ENCODE measurements around the gene MYO1E.
A peak's percentile ranks its signal among the peaks of the same experiment; 100 is the strongest.

The MYO1E gene

GRCh38 chr15:59364248-59364647 lies 8.4 kb downstream of the MYO1E start:
- no peak for DNase-seq
- no peaks in the 10 kb centered on the region for H3K27me3 ChIP-seq (ENCODE audit: insufficient read depth, low read depth, severe bottlenecking)
- H3K9me3 ChIP-seq (ENCODE audit: severe bottlenecking): no peaks in the 10 kb centered on the region
- no peak for TF ChIP-seq CTCF (IDR thresholded peaks at IDR 0.05; ENCODE audit: low read depth, low read length)
- H3K4me3 ChIP-seq (ENCODE audit: low read depth, low read length): no peak overlapping the region
- H3K36me3 ChIP-seq: no peaks in the 10 kb centered on the region
- H3K27ac ChIP-seq: no peak overlapping the region

- no peak for DNase-seq
- H3K36me3 ChIP-seq: no peaks in the 10 kb centered on the region
- no peaks in the 10 kb centered on the region for H3K27me3 ChIP-seq (ENCODE audit: insufficient read depth, low read depth, severe bottlenecking)
- TF ChIP-seq CTCF (IDR thresholded peaks at IDR 0.05; ENCODE audit: low read depth, low read length): no peak
- H3K9me3 ChIP-seq (ENCODE audit: severe bottlenecking): no peaks in the 10 kb centered on the region
- no peak overlapping the region for H3K27ac ChIP-seq
- no peak overlapping the region for H3K4me3 ChIP-seq (ENCODE audit: low read depth, low read length)
These were observed 10.3 kb downstream of the MYO1E start for GRCh38 chr15:59362331-59362730.

GRCh38 chr15:59360896-59361295 lies 11.8 kb downstream of the MYO1E start:
- TF ChIP-seq CTCF (IDR thresholded peaks at IDR 0.05; ENCODE audit: low read depth, low read length): no peak
- no peak for DNase-seq
- no peak overlapping the region for H3K4me3 ChIP-seq (ENCODE audit: low read depth, low read length)

GRCh38 chr15:59360305-59360704 lies 12.4 kb downstream of the MYO1E start:
- no peaks in the 10 kb centered on the region for H3K27me3 ChIP-seq (ENCODE audit: insufficient read depth, low read depth, severe bottlenecking)
- no peak for DNase-seq
- no peaks in the 10 kb centered on the region for H3K36me3 ChIP-seq
- no peak overlapping the region for H3K27ac ChIP-seq
- peak; percentile 28; the same call in 1 of the 2 replicates for TF ChIP-seq CTCF (IDR thresholded peaks at IDR 0.05; ENCODE audit: low read depth, low read length)
- no peaks in the 10 kb centered on the region for H3K9me3 ChIP-seq (ENCODE audit: severe bottlenecking)
- no peak overlapping the region for H3K4me3 ChIP-seq (ENCODE audit: low read depth, low read length)

More at GRCh38 chr15:59360896-59361295, 11.8 kb downstream of the MYO1E start:
- no peaks in the 10 kb centered on the region for H3K27me3 ChIP-seq (ENCODE audit: insufficient read depth, low read depth, severe bottlenecking)
- H3K36me3 ChIP-seq: no peaks in the 10 kb centered on the region
- H3K9me3 ChIP-seq (ENCODE audit: severe bottlenecking): no peaks in the 10 kb centered on the region
- no peak overlapping the region for H3K27ac ChIP-seq

GRCh38 chr15:59355730-59356129 lies 16.9 kb downstream of the MYO1E start:
- H3K4me3 ChIP-seq (ENCODE audit: low read depth, low read length): no peak overlapping the region
- no peak overlapping the region for H3K27ac ChIP-seq
- no peaks in the 10 kb centered on the region for H3K36me3 ChIP-seq
- DNase-seq: no peak
- H3K27me3 ChIP-seq (ENCODE audit: insufficient read depth, low read depth, severe bottlenecking): no peaks in the 10 kb centered on the region
- H3K9me3 ChIP-seq (ENCODE audit: severe bottlenecking): no peaks in the 10 kb centered on the region
- TF ChIP-seq CTCF (IDR thresholded peaks at IDR 0.05; ENCODE audit: low read depth, low read length): no peak

- H3K36me3 ChIP-seq: no peaks in the 10 kb centered on the region
- no peaks in the 10 kb centered on the region for H3K27me3 ChIP-seq (ENCODE audit: insufficient read depth, low read depth, severe bottlenecking)
- no peak overlapping the region for H3K27ac ChIP-seq
- TF ChIP-seq CTCF (IDR thresholded peaks at IDR 0.05; ENCODE audit: low read depth, low read length): no peak
- DNase-seq: no peak
- no peaks in the 10 kb centered on the region for H3K9me3 ChIP-seq (ENCODE audit: severe bottlenecking)
- no peak overlapping the region for H3K4me3 ChIP-seq (ENCODE audit: low read depth, low read length)
These were observed 18.1 kb downstream of the MYO1E start for GRCh38 chr15:59354417-59355031.
